ENCODE measurements around the gene PTPMT1.
A peak's percentile ranks its signal among the peaks of the same experiment; 100 is the strongest.
"Not testable (repeated sequence)": the region's sequence is repeated elsewhere in the genome, so short reads cannot be mapped to it uniquely, and the experiment has no call there.

PTPMT1 gene

GRCh38 chr11:47565340-47566148 is at the start of gene PTPMT1:
Gene PTPMT1, plus strand, starts transcription at chr11:47565599. Its CDS starts 24 bp downstream, at chr11:47565623.
- peak; percentile 45 for DNase-seq

- no peak for DNase-seq
Measured at GRCh38 chr11:47516155-47516554, 49.2 kb upstream of the PTPMT1 start.

- no peak for DNase-seq
Measured at GRCh38 chr11:47516984-47517853, 48.2 kb upstream of the PTPMT1 start.

- DNase-seq: no peak
Measured at GRCh38 chr11:47518212-47518964, 47.0 kb upstream of the PTPMT1 start.

- no peak for DNase-seq
Measured at GRCh38 chr11:47523490-47524225, 41.7 kb upstream of the PTPMT1 start.

GRCh38 chr11:47524291-47524874 is 41.0 kb upstream of the PTPMT1 start:
- DNase-seq: no peak

- not testable (repeated sequence) for DNase-seq
Measured at GRCh38 chr11:47526032-47526431, 39.4 kb upstream of the PTPMT1 start.

GRCh38 chr11:47527186-47527585 is 38.2 kb upstream of the PTPMT1 start:
- DNase-seq: no peak

- DNase-seq: no peak
Measured at GRCh38 chr11:47529951-47530350, 35.4 kb upstream of the PTPMT1 start.

GRCh38 chr11:47530721-47531120 is 34.7 kb upstream of the PTPMT1 start:
- DNase-seq: not testable (repeated sequence)

- no peak for DNase-seq
Measured at GRCh38 chr11:47531666-47532065, 33.7 kb upstream of the PTPMT1 start.

- DNase-seq: no peak
Measured at GRCh38 chr11:47532597-47533213, 32.7 kb upstream of the PTPMT1 start.

- DNase-seq: no peak
Measured at GRCh38 chr11:47533690-47534151, 31.7 kb upstream of the PTPMT1 start.

- no peak for DNase-seq
Measured at GRCh38 chr11:47534704-47535251, 30.6 kb upstream of the PTPMT1 start.

GRCh38 chr11:47536915-47537314 is 28.5 kb upstream of the PTPMT1 start:
- DNase-seq: no peak

GRCh38 chr11:47538741-47539565 is 26.4 kb upstream of the PTPMT1 start:
- no peak for DNase-seq

- DNase-seq: no peak
Measured at GRCh38 chr11:47539681-47540039, 25.7 kb upstream of the PTPMT1 start.

- no peak for DNase-seq
Measured at GRCh38 chr11:47541070-47541469, 24.3 kb upstream of the PTPMT1 start.

GRCh38 chr11:47545298-47545697 is 20.1 kb upstream of the PTPMT1 start:
- DNase-seq: no peak

- not testable (repeated sequence) for DNase-seq
Measured at GRCh38 chr11:47546274-47546673, 19.1 kb upstream of the PTPMT1 start.
